Measurements from ENCODE around the gene C1orf167.

C1orf167 gene

GRCh38 chr1:11838349-11839272, 76.6 kb downstream of the C1orf167 start:
- H2BK15ac ChIP-seq (ENCODE audit: low read length), result peak overlapping the region; percentile 21
- H3K4me2 ChIP-seq (ENCODE audit: insufficient read depth, low read length, poor library complexity, severe bottlenecking), result no peak overlapping the region
- no peak overlapping the region for H2AK5ac ChIP-seq (ENCODE audit: low read depth, low read length)
- H2BK120ac ChIP-seq (ENCODE audit: low read depth, low read length), result no peak overlapping the region
- H2BK5ac ChIP-seq (ENCODE audit: low read length), result no peak overlapping the region
- peaks cover 0 to 1% (median 0%) of the 10 kb centered on the region in 3 experiments for H3K27me3 ChIP-seq (ENCODE audit: control insufficient read depth in 3 of 3, insufficient read depth in 3 of 3, low read depth in 1 of 3, low read length in 3 of 3)
- no peak overlapping the region for H3K4ac ChIP-seq (ENCODE audit: low read length)
- no peak overlapping the region for H4K91ac ChIP-seq (ENCODE audit: low read depth, low read length, poor library complexity)
- no CpG with 5 or more reads among the region's 40 CpGs for WGBS, 2 donors (ENCODE audit: extremely low coverage in 2 of 2, insufficient read length in 2 of 2, insufficient replicate concordance in 1 of 2)
- DNase-seq (ENCODE audit: low spot score), result peak; percentile 37
- H3K27ac ChIP-seq (replicated peaks; ENCODE audit: low read length), result no peak overlapping the region
- peaks cover 85 to 97% of the 10 kb centered on the region in 2 donors for H3K36me3 ChIP-seq (replicated peaks in 1 of 2; ENCODE audit: control insufficient read depth in 2 of 2, insufficient read depth in 2 of 2, low read length in 2 of 2)
- no peak overlapping the region for H2BK12ac ChIP-seq (ENCODE audit: low read length)
- H2AFZ ChIP-seq (ENCODE audit: low read length), result no peak overlapping the region
- H3K9me3 ChIP-seq (replicated peaks in 1 of 2; ENCODE audit: control insufficient read depth in 2 of 2, insufficient read depth in 1 of 2, low read depth in 1 of 2, low read length in 2 of 2), result peaks cover 0 to 2% of the 10 kb centered on the region in 2 donors
- H3K4me1 ChIP-seq (ENCODE audit: control insufficient read depth in 2 of 2, insufficient read depth in 1 of 2, low read depth in 1 of 2, low read length in 2 of 2), result no peaks in the 10 kb centered on the region
- H3K4me3 ChIP-seq (ENCODE audit: low read length in 2 of 2), result no peak overlapping the region
- no peak overlapping the region for H3K18ac ChIP-seq (ENCODE audit: low read length)
- H4K8ac ChIP-seq (ENCODE audit: low read depth, low read length), result no peak overlapping the region
- peak overlapping the region; percentile 50 for H3K9ac ChIP-seq (ENCODE audit: low read depth, low read length, poor library complexity)
- H3K14ac ChIP-seq (ENCODE audit: low read length), result no peak overlapping the region
- H3K79me1 ChIP-seq (ENCODE audit: low read depth, low read length), result peaks cover 4% of the 10 kb centered on the region
- peak overlapping the region; percentile 83 for H3K23ac ChIP-seq (ENCODE audit: low read depth, low read length, poor library complexity)

Measured in neuronal stem cell (in vitro differentiated cells).